ENCODE data around the gene MIPEP.

The MIPEP gene

GRCh38 chr13:23772717-23773116 is 116.5 kb downstream of the MIPEP start:
- no peak for TF ChIP-seq CTCF (conservative IDR thresholded peaks at IDR 0.05; ENCODE audit: low read depth, low read length)
- no peak for DNase-seq (ENCODE audit: low read depth)
- no peak overlapping the region for H3K4me3 ChIP-seq (ENCODE audit: low read length)

GRCh38 chr13:23771956-23772355 is 117.2 kb downstream of the MIPEP start:
- DNase-seq (ENCODE audit: low read depth): peak; percentile 72
- no peak overlapping the region for H3K4me3 ChIP-seq (ENCODE audit: low read length)
- no peak for TF ChIP-seq CTCF (conservative IDR thresholded peaks at IDR 0.05; ENCODE audit: low read depth, low read length)

GRCh38 chr13:23771552-23771951 is 117.6 kb downstream of the MIPEP start:
- TF ChIP-seq CTCF (conservative IDR thresholded peaks at IDR 0.05; ENCODE audit: low read depth, low read length): no peak
- no peak for DNase-seq (ENCODE audit: low read depth)
- H3K4me3 ChIP-seq (ENCODE audit: low read length): no peak overlapping the region

GRCh38 chr13:23770973-23771372 is 118.2 kb downstream of the MIPEP start:
- no peak overlapping the region for H3K4me3 ChIP-seq (ENCODE audit: low read length)
- no peak for DNase-seq (ENCODE audit: low read depth)
- no peak for TF ChIP-seq CTCF (conservative IDR thresholded peaks at IDR 0.05; ENCODE audit: low read depth, low read length)

GRCh38 chr13:23770428-23770827 is 118.8 kb downstream of the MIPEP start:
- H3K4me3 ChIP-seq (ENCODE audit: low read length): no peak overlapping the region
- TF ChIP-seq CTCF (conservative IDR thresholded peaks at IDR 0.05; ENCODE audit: low read depth, low read length): no peak
- DNase-seq (ENCODE audit: low read depth): no peak

GRCh38 chr13:23769401-23769800 is 119.8 kb downstream of the MIPEP start:
- TF ChIP-seq CTCF (conservative IDR thresholded peaks at IDR 0.05; ENCODE audit: low read depth, low read length): no peak
- no peak for DNase-seq (ENCODE audit: low read depth)
- no peak overlapping the region for H3K4me3 ChIP-seq (ENCODE audit: low read length)

GRCh38 chr13:23767838-23768237 is 121.4 kb downstream of the MIPEP start:
- no peak overlapping the region for H3K4me3 ChIP-seq (ENCODE audit: low read length)
- no peak for DNase-seq (ENCODE audit: low read depth)
- no peak for TF ChIP-seq CTCF (conservative IDR thresholded peaks at IDR 0.05; ENCODE audit: low read depth, low read length)
